ENCODE results near the gene TMEM35B.

DNA sequence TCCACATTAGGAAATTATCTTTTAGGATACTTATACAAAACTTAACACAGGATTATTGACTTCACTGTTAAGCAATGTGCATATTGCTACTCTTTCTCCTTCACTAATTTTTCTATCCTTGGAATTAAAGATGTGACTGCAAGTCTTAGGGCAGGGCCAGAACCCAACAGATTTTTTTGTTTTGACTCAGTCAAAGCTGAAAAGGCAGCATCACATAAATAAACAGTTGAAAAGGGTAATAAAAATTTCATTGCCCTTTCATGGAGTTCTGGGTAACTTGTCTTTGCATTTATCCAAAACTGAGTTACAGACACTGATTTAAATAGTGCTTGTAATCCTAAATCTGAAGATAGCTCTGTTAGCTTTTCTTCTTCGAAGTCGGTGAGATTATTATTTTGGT lies 1.9 kb upstream of the TMEM35B start:
- TF ChIP-seq POLR2A (IDR thresholded peaks at IDR 0.05; ENCODE audit: low read depth, low read length) (no peak), POLR2AphosphoS5 (IDR thresholded peaks at IDR 0.05; ENCODE audit: low read depth, low read length) (no peak), TAF1 (IDR thresholded peaks at IDR 0.05; ENCODE audit: low read depth, low read length) (no peak)
